GM12874 (cell line): Measurements from ENCODE around the gene SUFU.

ENCODE experiments used
- CTCF ChIP-seq: IDR thresholded peaks from 2 replicates; pipeline ENCODE4 v1.5.1; 2011; ENCODE audit warnings: low read depth, mild to moderate bottlenecking, control low read depth, low read length, moderate library complexity; ENCODE audit not compliant: insufficient read depth

The SUFU gene

GRCh38 chr10:102538811-102539210, 35.0 kb downstream of the SUFU start:
- TF ChIP-seq CTCF = no peak

- TF ChIP-seq CTCF = peak; percentile 57; the same call in 1 of the 2 replicates
Observed at GRCh38 chr10:102540023-102540422, 36.3 kb downstream of the SUFU start.

GRCh38 chr10:102542800-102543418, 39.1 kb downstream of the SUFU start:
- no peak for TF ChIP-seq CTCF

- TF ChIP-seq CTCF = no peak
Observed at GRCh38 chr10:102545265-102545871, 41.6 kb downstream of the SUFU start.

- no peak for TF ChIP-seq CTCF
Observed at GRCh38 chr10:102545997-102546396, 42.2 kb downstream of the SUFU start.

- no peak for TF ChIP-seq CTCF
Observed at GRCh38 chr10:102546606-102547320, 43.0 kb downstream of the SUFU start.

GRCh38 chr10:102549549-102549948, 45.8 kb downstream of the SUFU start:
- TF ChIP-seq CTCF = no peak
